Measurements from ENCODE around the gene ARHGEF26.

ARHGEF26 gene

GRCh38 chr3:154274348-154274747 is 153.2 kb downstream of the ARHGEF26 start:
- no peak for DNase-seq

- no peak for DNase-seq
Observed at GRCh38 chr3:154275292-154275691, 154.1 kb downstream of the ARHGEF26 start.

- no peak for DNase-seq
Observed at GRCh38 chr3:154275965-154276364, 154.8 kb downstream of the ARHGEF26 start.

DNA sequence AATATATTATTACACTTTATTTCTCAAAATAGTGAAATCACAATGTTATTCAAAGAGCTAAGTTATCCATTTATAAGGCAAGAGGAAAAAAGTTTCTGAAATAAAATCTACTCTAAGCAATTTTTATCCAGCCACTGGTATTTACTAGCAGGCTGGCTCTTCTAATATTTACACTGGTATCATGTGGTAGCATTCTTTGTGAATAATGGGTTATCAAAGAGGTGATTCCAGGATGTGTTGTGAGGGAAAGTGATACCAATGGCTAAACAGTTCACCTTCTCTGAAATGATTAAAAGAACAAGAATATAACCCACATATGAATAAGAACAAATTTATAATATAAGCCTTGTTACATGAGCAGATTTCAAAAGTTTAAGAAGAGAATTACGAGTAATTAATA is 159.0 kb downstream of the ARHGEF26 start:
- no peak for DNase-seq

- no peak for DNase-seq
Observed at GRCh38 chr3:154285221-154285620, 164.0 kb downstream of the ARHGEF26 start.

DNA sequence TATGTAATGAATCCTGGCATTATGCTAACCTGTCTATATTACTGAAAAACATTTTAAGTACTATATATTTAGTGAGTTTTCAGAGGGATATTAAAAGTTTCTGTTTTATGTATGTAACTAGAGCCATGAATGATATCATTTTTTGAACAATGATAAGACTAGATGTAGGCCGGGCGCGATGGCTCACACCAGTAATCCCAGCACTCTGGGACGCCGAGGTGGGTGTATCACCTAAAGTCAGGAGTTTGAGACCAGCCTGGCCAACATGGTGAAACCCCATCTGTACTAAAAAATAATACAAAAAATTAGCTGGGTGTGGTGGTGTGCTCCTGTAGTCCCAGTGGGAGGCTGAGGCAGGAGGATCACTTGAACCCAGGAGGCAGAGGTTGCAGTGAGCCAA is 169.0 kb downstream of the ARHGEF26 start:
- DNase-seq = no peak

- DNase-seq = no peak
Observed at GRCh38 chr3:154294016-154294415, 172.8 kb downstream of the ARHGEF26 start.

DNA sequence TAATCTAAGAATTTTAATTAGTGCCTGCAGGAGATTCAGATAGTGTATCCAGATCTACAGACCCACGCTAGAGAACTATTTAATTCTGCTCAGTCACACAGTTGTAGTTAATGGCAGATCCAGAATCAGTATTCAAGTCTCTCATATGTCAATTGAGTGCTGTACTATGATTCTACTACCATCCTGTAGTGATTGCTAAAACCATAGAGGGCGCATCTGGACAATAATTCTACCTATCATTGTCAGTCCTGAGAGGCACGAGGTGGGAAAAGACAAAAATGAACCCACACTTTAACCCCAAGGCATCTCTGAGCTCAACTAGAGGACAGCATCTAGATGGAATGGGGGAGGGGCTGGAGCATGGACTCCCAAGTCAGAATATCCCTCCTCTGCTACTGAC is 180.4 kb downstream of the ARHGEF26 start:
- no peak for DNase-seq

DNA sequence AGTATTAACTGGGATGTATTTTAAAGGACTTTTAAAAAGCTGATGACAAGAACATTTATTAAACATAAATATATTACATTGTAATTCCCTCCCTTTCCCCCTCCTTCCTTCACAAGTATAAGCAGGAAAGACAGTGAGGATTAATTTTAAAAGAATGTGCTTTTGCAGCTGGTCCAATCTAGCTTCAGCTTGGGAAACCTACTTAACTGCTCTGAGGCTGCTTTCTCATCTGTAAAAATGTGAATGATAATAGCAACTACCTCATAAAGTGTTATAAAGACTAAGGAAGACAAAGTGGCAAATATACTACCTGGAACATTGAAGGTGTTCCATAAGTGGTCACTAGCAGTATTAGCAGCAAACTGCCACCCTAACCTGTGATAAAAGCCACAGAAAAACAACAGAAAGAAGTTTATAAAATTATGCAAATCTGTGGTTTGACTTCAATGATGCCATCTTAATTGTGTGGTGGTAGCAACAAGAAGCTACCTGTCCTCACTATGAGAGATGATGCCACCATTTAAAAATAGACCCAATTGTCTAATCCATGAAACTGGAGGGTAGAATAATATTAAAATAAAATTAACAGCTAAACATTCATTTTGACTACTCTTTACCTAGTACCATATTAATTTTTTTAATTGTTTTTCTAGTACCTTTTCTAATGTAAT is 183.1 kb downstream of the ARHGEF26 start:
- no peak for DNase-seq

DNA sequence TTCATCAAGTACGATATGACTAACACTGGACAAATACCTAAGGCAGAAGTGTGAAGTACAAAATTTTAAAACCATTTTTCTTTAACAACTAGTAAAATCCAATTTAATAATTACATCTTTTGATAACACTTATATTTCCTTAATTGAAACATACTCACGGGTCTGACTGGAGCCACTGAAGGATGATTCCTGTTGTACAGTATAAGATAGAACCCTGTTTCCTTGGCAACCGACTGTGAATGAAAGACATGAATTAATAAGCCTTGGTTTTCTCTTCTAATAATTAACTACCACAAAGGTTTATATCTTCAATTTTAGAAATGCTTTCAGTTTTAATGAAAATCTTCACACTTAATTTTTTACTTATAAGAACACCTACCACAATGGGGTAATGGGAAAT is 183.7 kb downstream of the ARHGEF26 start:
- DNase-seq = no peak

DNA sequence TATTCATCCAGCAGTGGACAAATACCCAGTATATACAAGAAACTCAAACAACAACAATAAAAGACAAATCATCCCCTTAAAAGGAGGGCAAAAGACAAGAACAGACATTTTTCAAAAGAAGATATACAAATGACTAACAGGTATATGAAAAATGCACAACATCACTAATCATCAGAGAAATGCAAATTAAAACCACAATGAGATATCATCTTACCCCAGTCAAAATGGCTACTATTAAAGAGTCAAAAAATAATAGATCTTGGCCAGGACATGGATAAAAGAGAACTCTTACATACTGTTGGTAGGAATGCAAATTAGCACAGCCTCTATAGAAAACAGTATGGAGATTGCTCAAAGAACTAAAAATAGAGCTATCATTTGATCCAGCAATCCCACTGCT is 186.2 kb downstream of the ARHGEF26 start:
- no peak for DNase-seq

Data from CD4-positive, alpha-beta T cell treated with Interleukin-17A for 4 hours (primary cell).